Measurements from ENCODE around the gene ST6GALNAC5.

ST6GALNAC5 gene

DNA sequence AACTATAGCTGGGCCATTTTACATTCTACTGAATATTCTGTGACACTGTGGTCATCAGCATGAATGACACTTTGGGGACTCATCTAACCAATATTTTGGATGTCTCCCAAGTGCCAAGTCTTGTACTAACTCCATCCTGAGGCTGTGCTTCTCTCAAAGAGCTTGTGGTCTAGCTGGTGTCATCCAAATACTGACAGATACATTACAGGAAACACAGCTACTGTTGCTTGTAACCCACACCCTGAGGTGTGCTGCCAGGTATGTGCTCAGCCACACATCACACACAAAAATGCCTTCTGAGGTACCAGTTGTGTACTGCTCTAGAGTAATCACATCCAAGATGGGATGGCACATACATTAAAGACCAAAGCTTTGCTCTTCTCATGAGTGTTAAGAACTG is 81.6 kb downstream of the ST6GALNAC5 start:
- no peak overlapping the region for H3K9ac ChIP-seq (ENCODE audit: low read length)
- H3K27ac ChIP-seq (ENCODE audit: low read depth, low read length) = no peak overlapping the region
- no peak overlapping the region for H4K5ac ChIP-seq (ENCODE audit: low read length)
- no peak overlapping the region for H2BK15ac ChIP-seq (replicated peaks; ENCODE audit: low read depth)
- no peaks in the 10 kb centered on the region for H3K4me1 ChIP-seq (ENCODE audit: control insufficient read depth, low read depth, low read length)
- H3K56ac ChIP-seq (ENCODE audit: low read length) = no peak overlapping the region
- H3K79me2 ChIP-seq (ENCODE audit: control insufficient read depth, insufficient read depth, low read length) = no peaks in the 10 kb centered on the region
- H2BK120ac ChIP-seq (ENCODE audit: low read depth, low read length) = no peak overlapping the region
- no peaks in the 10 kb centered on the region for H3K79me1 ChIP-seq (ENCODE audit: low read length)
- no peak overlapping the region for H3K4me3 ChIP-seq (ENCODE audit: low read length)
- H2AK5ac ChIP-seq (ENCODE audit: low read length) = no peak overlapping the region
- no peak overlapping the region for H3K4ac ChIP-seq (ENCODE audit: low read depth, low read length)
- no peak overlapping the region for H3K18ac ChIP-seq (ENCODE audit: low read length)
- no peak overlapping the region for H3K23ac ChIP-seq (ENCODE audit: low read length)
- H3K27me3 ChIP-seq (ENCODE audit: insufficient read depth, low read length, poor library complexity) = no peaks in the 10 kb centered on the region
- H3K36me3 ChIP-seq (ENCODE audit: control insufficient read depth, insufficient read depth, low read length) = no peaks in the 10 kb centered on the region
- H4K8ac ChIP-seq (ENCODE audit: low read depth, low read length) = no peak overlapping the region
- no peak overlapping the region for H3K4me2 ChIP-seq (ENCODE audit: low read length)
- DNase-seq = no peak
- no peak overlapping the region for H2BK5ac ChIP-seq (ENCODE audit: low read length)

- DNase-seq = no peak
- no peak overlapping the region for H3K18ac ChIP-seq (ENCODE audit: low read length)
- H2BK15ac ChIP-seq (replicated peaks; ENCODE audit: low read depth) = no peak overlapping the region
- no peak overlapping the region for H2BK120ac ChIP-seq (ENCODE audit: low read depth, low read length)
- H2AK5ac ChIP-seq (ENCODE audit: low read length) = no peak overlapping the region
- no peaks in the 10 kb centered on the region for H3K4me1 ChIP-seq (ENCODE audit: control insufficient read depth, low read depth, low read length)
- no peaks in the 10 kb centered on the region for H3K79me1 ChIP-seq (ENCODE audit: low read length)
- no peak overlapping the region for H4K5ac ChIP-seq (ENCODE audit: low read length)
- H3K36me3 ChIP-seq (ENCODE audit: control insufficient read depth, insufficient read depth, low read length) = no peaks in the 10 kb centered on the region
- H3K4ac ChIP-seq (ENCODE audit: low read depth, low read length) = no peak overlapping the region
- H4K8ac ChIP-seq (ENCODE audit: low read depth, low read length) = no peak overlapping the region
- peak overlapping the region; percentile 38 for H3K23ac ChIP-seq (ENCODE audit: low read length)
- H3K27ac ChIP-seq (ENCODE audit: low read depth, low read length) = no peak overlapping the region
- no peak overlapping the region for H3K4me2 ChIP-seq (ENCODE audit: low read length)
- no peak overlapping the region for H2BK5ac ChIP-seq (ENCODE audit: low read length)
- H3K4me3 ChIP-seq (ENCODE audit: low read length) = no peak overlapping the region
- H3K27me3 ChIP-seq (ENCODE audit: insufficient read depth, low read length, poor library complexity) = no peaks in the 10 kb centered on the region
- no peak overlapping the region for H3K9ac ChIP-seq (ENCODE audit: low read length)
- WGBS (ENCODE audit: extremely low coverage, insufficient coverage, low lambda C conversion rate) = no CpG with 5 or more reads among the region's 3 CpGs
- H3K56ac ChIP-seq (ENCODE audit: low read length) = no peak overlapping the region
- no peaks in the 10 kb centered on the region for H3K79me2 ChIP-seq (ENCODE audit: control insufficient read depth, insufficient read depth, low read length)
These were observed 82.2 kb downstream of the ST6GALNAC5 start for GRCh38 chr1:76949503-76949902.

DNA sequence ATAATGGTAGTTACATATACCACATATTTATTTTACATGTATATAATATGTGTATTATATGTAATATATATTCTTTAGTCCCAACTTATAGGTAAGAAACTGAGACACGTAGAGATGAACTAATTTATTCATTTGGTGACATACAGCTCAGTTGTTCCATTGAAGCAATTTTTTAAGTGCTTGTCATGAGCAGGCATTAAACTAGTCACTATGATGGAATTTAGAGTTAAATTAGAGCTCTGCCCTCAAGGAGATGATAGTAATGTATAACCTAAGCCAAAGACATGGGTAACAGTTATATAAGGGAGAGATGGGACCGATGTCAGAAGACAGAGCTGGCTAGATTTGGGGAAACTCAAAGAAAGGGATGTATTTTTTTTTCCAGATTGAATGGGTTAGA is 83.0 kb downstream of the ST6GALNAC5 start:
- Histone ChIP-seq H4K8ac (ENCODE audit: low read depth, low read length) (no peak overlapping the region), H2BK120ac (ENCODE audit: low read depth, low read length) (no peak overlapping the region), H3K27ac (ENCODE audit: low read depth, low read length) (no peak overlapping the region), H3K79me1 (ENCODE audit: low read length) (no peaks in the 10 kb centered on the region), H3K56ac (ENCODE audit: low read length) (no peak overlapping the region), H3K23ac (ENCODE audit: low read length) (no peak overlapping the region), H3K4ac (ENCODE audit: low read depth, low read length) (no peak overlapping the region), H2BK5ac (ENCODE audit: low read length) (no peak overlapping the region), H4K5ac (ENCODE audit: low read length) (no peak overlapping the region), H2AK5ac (ENCODE audit: low read length) (no peak overlapping the region), H2BK15ac (replicated peaks; ENCODE audit: low read depth) (no peak overlapping the region), H3K36me3 (ENCODE audit: control insufficient read depth, insufficient read depth, low read length) (no peaks in the 10 kb centered on the region), H3K79me2 (ENCODE audit: control insufficient read depth, insufficient read depth, low read length) (no peaks in the 10 kb centered on the region), H3K4me3 (ENCODE audit: low read length) (no peak overlapping the region), H3K4me1 (ENCODE audit: control insufficient read depth, low read depth, low read length) (no peaks in the 10 kb centered on the region), H3K27me3 (ENCODE audit: insufficient read depth, low read length, poor library complexity) (no peaks in the 10 kb centered on the region), H3K9ac (ENCODE audit: low read length) (no peak overlapping the region), H3K18ac (ENCODE audit: low read length) (no peak overlapping the region), H3K4me2 (ENCODE audit: low read length) (no peak overlapping the region)
- WGBS (ENCODE audit: extremely low coverage, insufficient coverage, low lambda C conversion rate) = no CpG with 5 or more reads among the region's 2 CpGs
- no peak for DNase-seq

- Histone ChIP-seq H3K23ac (ENCODE audit: low read length) (no peak overlapping the region), H3K18ac (ENCODE audit: low read length) (no peak overlapping the region), H3K4me2 (ENCODE audit: low read length) (no peak overlapping the region), H2BK15ac (replicated peaks; ENCODE audit: low read depth) (no peak overlapping the region), H3K27me3 (ENCODE audit: insufficient read depth, low read length, poor library complexity) (no peaks in the 10 kb centered on the region), H3K9ac (ENCODE audit: low read length) (no peak overlapping the region), H2BK120ac (ENCODE audit: low read depth, low read length) (no peak overlapping the region), H2AK5ac (ENCODE audit: low read length) (no peak overlapping the region), H2BK5ac (ENCODE audit: low read length) (no peak overlapping the region), H3K79me1 (ENCODE audit: low read length) (no peaks in the 10 kb centered on the region), H4K5ac (ENCODE audit: low read length) (no peak overlapping the region), H3K36me3 (ENCODE audit: control insufficient read depth, insufficient read depth, low read length) (no peaks in the 10 kb centered on the region), H4K8ac (ENCODE audit: low read depth, low read length) (no peak overlapping the region), H3K56ac (ENCODE audit: low read length) (no peak overlapping the region), H3K27ac (ENCODE audit: low read depth, low read length) (no peak overlapping the region), H3K4me3 (ENCODE audit: low read length) (no peak overlapping the region), H3K4me1 (ENCODE audit: control insufficient read depth, low read depth, low read length) (no peaks in the 10 kb centered on the region), H3K79me2 (ENCODE audit: control insufficient read depth, insufficient read depth, low read length) (no peaks in the 10 kb centered on the region), H3K4ac (ENCODE audit: low read depth, low read length) (no peak overlapping the region)
- no peak for DNase-seq
- no CpG with 5 or more reads among the region's 2 CpGs for WGBS (ENCODE audit: extremely low coverage, insufficient coverage, low lambda C conversion rate)
These were observed 83.9 kb downstream of the ST6GALNAC5 start for GRCh38 chr1:76951153-76951552.

- Histone ChIP-seq H3K9ac (ENCODE audit: low read length) (no peak overlapping the region), H3K23ac (ENCODE audit: low read length) (no peak overlapping the region), H3K79me1 (ENCODE audit: low read length) (no peaks in the 10 kb centered on the region), H3K4me2 (ENCODE audit: low read length) (no peak overlapping the region), H3K18ac (ENCODE audit: low read length) (no peak overlapping the region), H3K36me3 (ENCODE audit: control insufficient read depth, insufficient read depth, low read length) (no peaks in the 10 kb centered on the region), H2AK5ac (ENCODE audit: low read length) (no peak overlapping the region), H2BK120ac (ENCODE audit: low read depth, low read length) (no peak overlapping the region), H2BK5ac (ENCODE audit: low read length) (no peak overlapping the region), H3K4me1 (ENCODE audit: control insufficient read depth, low read depth, low read length) (no peaks in the 10 kb centered on the region), H3K27ac (ENCODE audit: low read depth, low read length) (no peak overlapping the region), H3K79me2 (ENCODE audit: control insufficient read depth, insufficient read depth, low read length) (no peaks in the 10 kb centered on the region), H3K4me3 (ENCODE audit: low read length) (no peak overlapping the region), H4K8ac (ENCODE audit: low read depth, low read length) (no peak overlapping the region), H2BK15ac (replicated peaks; ENCODE audit: low read depth) (no peak overlapping the region), H3K27me3 (ENCODE audit: insufficient read depth, low read length, poor library complexity) (no peaks in the 10 kb centered on the region), H3K4ac (ENCODE audit: low read depth, low read length) (no peak overlapping the region), H3K56ac (ENCODE audit: low read length) (no peak overlapping the region), H4K5ac (ENCODE audit: low read length) (no peak overlapping the region)
- no peak for DNase-seq
These were observed 88.4 kb downstream of the ST6GALNAC5 start for GRCh38 chr1:76955652-76956051.

DNA sequence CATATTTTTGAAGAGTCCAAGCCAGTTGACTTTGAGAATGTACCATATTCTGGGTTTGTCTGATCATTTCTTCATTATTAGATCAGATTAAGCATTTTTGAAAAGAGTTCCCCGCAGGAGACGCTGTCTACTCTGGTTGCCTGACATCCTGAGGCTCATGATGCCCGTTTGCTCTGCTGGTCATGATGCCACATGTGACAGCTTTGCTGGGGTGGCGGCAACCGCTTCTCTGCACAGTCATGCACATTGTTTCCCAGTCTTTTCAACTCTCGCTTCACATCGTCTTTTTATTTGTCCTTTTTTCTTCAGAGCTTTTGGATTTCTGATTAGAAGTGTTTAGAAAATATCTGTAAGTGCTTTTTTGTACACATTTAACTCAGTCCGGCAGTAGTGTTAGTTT is 90.7 kb downstream of the ST6GALNAC5 start:
- Histone ChIP-seq H3K18ac (ENCODE audit: low read length) (no peak overlapping the region), H3K79me1 (ENCODE audit: low read length) (no peaks in the 10 kb centered on the region), H2AK5ac (ENCODE audit: low read length) (no peak overlapping the region), H3K4me1 (ENCODE audit: control insufficient read depth, low read depth, low read length) (no peaks in the 10 kb centered on the region), H3K4me3 (ENCODE audit: low read length) (no peak overlapping the region), H3K36me3 (ENCODE audit: control insufficient read depth, insufficient read depth, low read length) (no peaks in the 10 kb centered on the region), H2BK120ac (ENCODE audit: low read depth, low read length) (no peak overlapping the region), H3K4me2 (ENCODE audit: low read length) (no peak overlapping the region), H3K27ac (ENCODE audit: low read depth, low read length) (no peak overlapping the region), H3K4ac (ENCODE audit: low read depth, low read length) (no peak overlapping the region), H2BK15ac (replicated peaks; ENCODE audit: low read depth) (no peak overlapping the region), H3K79me2 (ENCODE audit: control insufficient read depth, insufficient read depth, low read length) (no peaks in the 10 kb centered on the region), H3K56ac (ENCODE audit: low read length) (no peak overlapping the region), H3K9ac (ENCODE audit: low read length) (no peak overlapping the region), H4K8ac (ENCODE audit: low read depth, low read length) (no peak overlapping the region), H3K23ac (ENCODE audit: low read length) (no peak overlapping the region), H2BK5ac (ENCODE audit: low read length) (no peak overlapping the region), H3K27me3 (ENCODE audit: insufficient read depth, low read length, poor library complexity) (no peaks in the 10 kb centered on the region), H4K5ac (ENCODE audit: low read length) (no peak overlapping the region)
- no peak for DNase-seq
- WGBS (ENCODE audit: extremely low coverage, insufficient coverage, low lambda C conversion rate) = no CpG with 5 or more reads among the region's 8 CpGs
